Activated CD8-positive, alpha-beta memory T cell treated with anti-CD3 and anti-CD28 coated beads for 4 hours (primary cell): Measurements from ENCODE around the gene IL17REL.
"Not testable (repeated sequence)": the region's sequence is repeated elsewhere in the genome, so short reads cannot be mapped to it uniquely, and the experiment has no call there.

Experiments
- DNase-seq, 2 donors: peaks; one replicate each; pipeline ENCODE4 v3.0.0-alpha.2; 2020; ENCODE audit warnings: low read depth in 2 of 2

Gene IL17REL

GRCh38 chr22:49956418-49956770 is 56.2 kb downstream of the IL17REL start:
- no peak for DNase-seq

- DNase-seq = no peak
Observed at GRCh38 chr22:49955581-49956417, 56.8 kb downstream of the IL17REL start.

GRCh38 chr22:49954991-49955580 is 57.5 kb downstream of the IL17REL start:
- DNase-seq = no peak

GRCh38 chr22:49954354-49954753 is 58.2 kb downstream of the IL17REL start:
- no peak for DNase-seq

- no peak for DNase-seq
Observed at GRCh38 chr22:49953680-49954344, 58.8 kb downstream of the IL17REL start.

GRCh38 chr22:49953027-49953679 is 59.4 kb downstream of the IL17REL start:
- no peak for DNase-seq

GRCh38 chr22:49951986-49952896 is 60.3 kb downstream of the IL17REL start:
- no peak for DNase-seq

- no peak for DNase-seq
Observed at GRCh38 chr22:49951678-49951985, 60.9 kb downstream of the IL17REL start.

GRCh38 chr22:49951000-49951677 is 61.4 kb downstream of the IL17REL start:
- DNase-seq = peak in 1 of 2 donors; percentile 79

- DNase-seq = no peak
Observed at GRCh38 chr22:49950396-49950994, 62.1 kb downstream of the IL17REL start.

- no peak for DNase-seq
Observed at GRCh38 chr22:49949914-49950292, 62.7 kb downstream of the IL17REL start.

- no peak for DNase-seq
Observed at GRCh38 chr22:49948958-49949913, 63.3 kb downstream of the IL17REL start.

- DNase-seq = no peak
Observed at GRCh38 chr22:49948116-49948957, 64.2 kb downstream of the IL17REL start.

GRCh38 chr22:49947296-49947622 is 65.3 kb downstream of the IL17REL start:
- no peak for DNase-seq

GRCh38 chr22:49946612-49947295 is 65.8 kb downstream of the IL17REL start:
- DNase-seq = no peak

GRCh38 chr22:49945042-49945794 is 67.3 kb downstream of the IL17REL start:
- not testable (repeated sequence) for DNase-seq
